CD4-positive, alpha-beta T cell (primary cell): Measurements from ENCODE around the gene UBQLN3. TPM values are rescaled to one million over a fixed set of nuclear protein-coding genes. Genes with fewer than 3 reads are reported as not detected.

Experiments used
- ATAC-seq: fragments of 200-7000 bp; cut with Tn5 transposase; one replicate; pipeline ENCODE4 v1.10.0; 2022; ENCODE audit warnings: mild to moderate bottlenecking; ENCODE audit not compliant: poor library complexity
- CTCF ChIA-PET: fragments of 350-600 bp; sonication (Branson Sonifier 250); formaldehyde crosslinking; loops from one replicate; lab custom pipeline; 2021; ENCODE audit warnings: antibody characterized with exemption, inconsistent platforms; lab: Charles Lee
- POLR2A ChIA-PET: fragments of 350-600 bp; sonication (Branson Sonifier 250); formaldehyde crosslinking; loops from one replicate; lab custom pipeline; 2021; ENCODE audit warnings: antibody characterized with exemption, inconsistent platforms; lab: Charles Lee
- DNase-seq, 14 experiments: peaks; one replicate each; pipeline ENCODE4 v3.0.0-alpha.2; 2013 to 2020; ENCODE audit warnings: mixed read lengths in 2 of 14
- H3K27ac ChIP-seq, 2 donors: one replicate each; pipeline versions ENCODE4 v1.5.1 to v1.7.0; 2013; ENCODE audit warnings: low read length in 2 of 2, low read depth in 1 of 2, mild to moderate bottlenecking in 1 of 2
- H3K27me3 ChIP-seq, 2 experiments: 1 replicate in 1 of 2; 2 replicates in 1 of 2; pipeline versions ENCODE4 v1.6.1 to v1.7.0; 2013; ENCODE audit warnings: low read length in 2 of 2, control low read depth in 1 of 2, mild to moderate bottlenecking in 1 of 2, moderate library complexity in 1 of 2; ENCODE audit not compliant: insufficient read depth in 2 of 2, control insufficient read depth in 1 of 2
- H3K36me3 ChIP-seq: one replicate; pipeline ENCODE4 v1.6.1; 2013; ENCODE audit warnings: low read length, control low read depth; ENCODE audit not compliant: insufficient read depth
- H3K4me1 ChIP-seq: one replicate; pipeline ENCODE4 v1.6.1; 2013; ENCODE audit warnings: low read length, control low read depth; ENCODE audit not compliant: insufficient read depth
- H3K4me3 ChIP-seq: one replicate; pipeline ENCODE4 v1.5.1; 2013; ENCODE audit warnings: mild to moderate bottlenecking, low read length, moderate library complexity
- H3K9me3 ChIP-seq, 2 experiments: 1 replicate in 1 of 2; 2 replicates in 1 of 2; pipeline versions ENCODE4 v1.6.1 to v1.7.0; 2013; ENCODE audit warnings: low read length in 2 of 2, mild to moderate bottlenecking in 2 of 2, control low read depth in 1 of 2, moderate library complexity in 1 of 2; ENCODE audit not compliant: control insufficient read depth in 1 of 2, insufficient read depth in 1 of 2
- H3K27ac Mint-ChIP-seq: one replicate; pipeline ENCODE4 v1.8.0; 2020; ENCODE audit warnings: mixed read lengths
- H3K27me3 Mint-ChIP-seq: one replicate; pipeline ENCODE4 v1.8.0; 2021; ENCODE audit warnings: mixed read lengths
- H3K36me3 Mint-ChIP-seq: one replicate; pipeline ENCODE4 v1.8.0; 2021; ENCODE audit warnings: low read depth, mixed read lengths
- H3K4me1 Mint-ChIP-seq: one replicate; pipeline ENCODE4 v1.8.0; 2021; ENCODE audit warnings: low read depth, mixed read lengths
- H3K4me3 Mint-ChIP-seq: one replicate; pipeline ENCODE4 v1.8.0; 2020; ENCODE audit warnings: mild to moderate bottlenecking, mixed read lengths
- H3K9me3 Mint-ChIP-seq: one replicate; pipeline ENCODE4 v1.8.0; 2020; ENCODE audit warnings: mixed read lengths
- intact Hi-C, 2 experiments: fragments of 100-400 bp; cut with DNase I in 1 of 2; cut with micrococcal nuclease in 1 of 2; formaldehyde crosslinking; loops; one replicate each; pipeline versions ENCODE4 v1.15.1 to v1.9.0; 2023 to 2025; cut with DNase I, micrococcal nuclease
- total RNA-seq, 174 experiments: library from RNA in 2 of 174; stranded (reverse) in 2 of 174; gene quantifications; one replicate each; pipeline ENCODE4 v1.2.3 and lab custom pipeline; 2021 to 2026
- TF ChIP-seq, protein P1 (sequence below): fragments of 200-600 bp; IDR thresholded peaks from one replicate; pipeline ENCODE4 v1.8.0; 2022; ENCODE audit warnings: antibody characterized with exemption, mild to moderate bottlenecking

UBQLN3 gene
- total RNA-seq, 2 experiments from 2014 or later = 0.08 TPM; not detected in 1

DNA sequence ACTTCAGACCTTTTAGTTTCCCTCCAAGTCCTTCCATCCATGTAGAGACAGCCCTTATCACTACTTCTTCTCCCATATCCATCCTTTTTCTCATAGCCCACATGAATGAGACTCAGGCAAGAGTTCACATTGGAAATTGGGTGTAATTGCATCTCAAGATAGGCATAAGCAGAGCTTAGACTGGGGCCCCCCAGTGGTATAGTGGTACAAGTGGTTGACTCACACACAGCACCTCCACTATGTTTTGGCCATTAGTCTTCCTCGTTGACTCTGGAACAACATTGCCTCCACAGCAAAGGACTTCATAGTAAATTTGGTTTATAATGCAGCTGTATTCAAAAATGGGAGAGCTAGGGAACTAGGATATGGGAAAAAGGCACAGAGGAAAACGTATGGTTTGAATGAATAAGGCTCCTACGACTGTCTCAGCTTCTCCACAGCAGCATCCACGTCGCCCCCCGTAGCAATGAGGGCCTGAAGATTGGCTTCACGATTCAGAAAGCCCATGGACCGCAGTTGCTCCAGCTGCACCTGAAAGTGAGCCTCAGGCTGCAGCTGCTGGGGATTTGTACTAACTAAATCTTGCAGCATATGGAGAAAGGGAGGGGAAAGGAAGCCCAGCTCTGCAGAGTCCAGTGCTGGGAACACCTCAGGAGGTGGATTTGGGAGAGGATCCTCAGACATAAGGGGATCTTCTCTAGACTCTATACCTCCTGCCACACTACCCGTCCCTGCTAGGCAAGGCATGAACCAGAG lies 2.4 kb downstream of the UBQLN3 start:
- Mint-ChIP-seq H3K4me1 (no peaks in the 10 kb centered on the region), H3K36me3 (no peaks in the 10 kb centered on the region), H3K27ac (no peak overlapping the region), H3K9me3 (no peaks in the 10 kb centered on the region), H3K4me3 (no peak overlapping the region), H3K27me3 (no peaks in the 10 kb centered on the region)
- POLR2A ChIA-PET = no interaction called here
- Histone ChIP-seq H3K36me3 (no peaks in the 10 kb centered on the region), H3K4me1 (no peaks in the 10 kb centered on the region), H3K27me3 (peaks cover 0 to 2% of the 10 kb centered on the region in 2 experiments), H3K4me3 (no peak overlapping the region), H3K27ac (no peak overlapping the region), H3K9me3 (no peaks in the 10 kb centered on the region)
- no peak for ATAC-seq
- CTCF ChIA-PET = no interaction called here
- intact Hi-C loops = no loop called here
- no peak for DNase-seq
- TF ChIP-seq, protein P1, sequence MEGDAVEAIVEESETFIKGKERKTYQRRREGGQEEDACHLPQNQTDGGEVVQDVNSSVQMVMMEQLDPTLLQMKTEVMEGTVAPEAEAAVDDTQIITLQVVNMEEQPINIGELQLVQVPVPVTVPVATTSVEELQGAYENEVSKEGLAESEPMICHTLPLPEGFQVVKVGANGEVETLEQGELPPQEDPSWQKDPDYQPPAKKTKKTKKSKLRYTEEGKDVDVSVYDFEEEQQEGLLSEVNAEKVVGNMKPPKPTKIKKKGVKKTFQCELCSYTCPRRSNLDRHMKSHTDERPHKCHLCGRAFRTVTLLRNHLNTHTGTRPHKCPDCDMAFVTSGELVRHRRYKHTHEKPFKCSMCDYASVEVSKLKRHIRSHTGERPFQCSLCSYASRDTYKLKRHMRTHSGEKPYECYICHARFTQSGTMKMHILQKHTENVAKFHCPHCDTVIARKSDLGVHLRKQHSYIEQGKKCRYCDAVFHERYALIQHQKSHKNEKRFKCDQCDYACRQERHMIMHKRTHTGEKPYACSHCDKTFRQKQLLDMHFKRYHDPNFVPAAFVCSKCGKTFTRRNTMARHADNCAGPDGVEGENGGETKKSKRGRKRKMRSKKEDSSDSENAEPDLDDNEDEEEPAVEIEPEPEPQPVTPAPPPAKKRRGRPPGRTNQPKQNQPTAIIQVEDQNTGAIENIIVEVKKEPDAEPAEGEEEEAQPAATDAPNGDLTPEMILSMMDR = no peak

DNA sequence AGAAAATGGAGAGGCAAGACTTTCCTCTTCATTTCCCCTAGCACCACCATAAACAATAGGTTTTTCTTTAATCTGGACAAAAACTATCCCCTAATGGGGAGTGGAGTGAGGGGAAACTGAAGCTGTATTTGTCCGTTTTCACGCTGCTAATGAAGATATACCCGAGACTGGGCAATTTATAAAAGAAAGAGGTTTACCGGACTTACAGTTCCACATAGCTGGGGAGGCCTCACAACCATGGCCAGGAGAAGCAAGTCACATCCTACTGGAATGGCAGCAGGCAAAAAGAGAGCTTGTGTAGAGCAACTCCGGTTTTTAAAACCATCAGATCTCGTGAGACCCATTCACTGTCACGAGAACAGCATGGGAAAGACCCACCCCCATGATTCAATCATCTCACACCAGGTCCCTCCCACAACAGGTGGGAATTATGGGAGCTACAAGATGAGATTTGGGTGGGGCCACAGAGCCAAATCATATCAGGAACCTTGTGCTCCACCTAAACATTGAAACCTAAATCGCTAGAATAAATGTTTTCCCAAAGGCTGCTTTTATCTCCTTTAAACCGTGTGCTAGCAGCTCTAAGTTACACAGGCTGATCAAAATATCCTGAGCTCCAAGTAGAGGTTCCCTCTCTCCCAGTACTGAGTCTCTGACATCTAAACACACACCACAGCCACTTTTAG lies 4.3 kb downstream of the UBQLN3 start:
- Mint-ChIP-seq H3K27me3 (no peaks in the 10 kb centered on the region), H3K27ac (no peak overlapping the region), H3K36me3 (no peaks in the 10 kb centered on the region), H3K4me3 (no peak overlapping the region), H3K4me1 (no peaks in the 10 kb centered on the region), H3K9me3 (no peaks in the 10 kb centered on the region)
- POLR2A ChIA-PET = no interaction called here
- H3K27me3 ChIP-seq = peaks cover 0 to 2% of the 10 kb centered on the region in 2 experiments
- no peaks in the 10 kb centered on the region for H3K9me3 ChIP-seq
- no peaks in the 10 kb centered on the region for H3K4me1 ChIP-seq
- H3K36me3 ChIP-seq = no peaks in the 10 kb centered on the region
- H3K27ac ChIP-seq = no peak overlapping the region
- CTCF ChIA-PET = no interaction called here
- TF ChIP-seq, protein P1 = no peak
- H3K4me3 ChIP-seq = no peak overlapping the region
- intact Hi-C loops = no loop called here
- DNase-seq = no peak
- no peak for ATAC-seq

DNA sequence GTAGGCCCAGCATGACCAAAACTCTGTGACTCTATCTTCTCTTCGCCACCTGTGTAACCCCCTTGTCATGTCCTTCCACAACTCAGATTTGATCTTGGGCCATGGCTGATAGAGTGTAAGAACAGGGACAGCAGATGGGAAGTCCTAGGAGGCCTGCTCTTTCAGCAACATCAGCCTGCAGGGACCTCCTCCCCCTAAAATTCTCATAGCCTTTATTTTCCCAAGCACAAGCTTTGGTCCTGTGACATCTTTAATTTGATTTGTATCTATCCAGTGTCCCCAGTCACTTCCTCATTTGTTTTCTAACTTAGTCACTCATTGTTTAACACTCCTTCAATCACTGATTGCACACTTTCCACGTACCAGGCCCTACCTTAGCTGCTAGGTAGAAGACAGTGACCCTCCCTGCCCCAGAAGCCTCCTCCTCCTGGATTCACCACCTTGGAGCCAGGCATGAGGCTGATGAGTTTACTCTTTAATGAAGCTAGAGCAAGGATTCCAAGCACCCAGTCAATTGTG lies 5.3 kb downstream of the UBQLN3 start:
- no peak for DNase-seq
- Histone ChIP-seq H3K27me3 (peaks cover 0 to 2% of the 10 kb centered on the region in 2 experiments), H3K27ac (no peak overlapping the region), H3K4me1 (no peaks in the 10 kb centered on the region), H3K4me3 (no peak overlapping the region), H3K9me3 (no peaks in the 10 kb centered on the region), H3K36me3 (no peaks in the 10 kb centered on the region)
- Mint-ChIP-seq H3K4me3 (no peak overlapping the region), H3K27ac (no peak overlapping the region), H3K9me3 (no peaks in the 10 kb centered on the region), H3K36me3 (no peaks in the 10 kb centered on the region), H3K27me3 (no peaks in the 10 kb centered on the region), H3K4me1 (no peaks in the 10 kb centered on the region)
- no peak for ATAC-seq
- CTCF ChIA-PET = no interaction called here
- TF ChIP-seq, protein P1 = no peak
- intact Hi-C loops = no loop called here
- POLR2A ChIA-PET = no interaction called here
